Measurements from ENCODE around the gene GOLT1A.

The GOLT1A gene, protein sequence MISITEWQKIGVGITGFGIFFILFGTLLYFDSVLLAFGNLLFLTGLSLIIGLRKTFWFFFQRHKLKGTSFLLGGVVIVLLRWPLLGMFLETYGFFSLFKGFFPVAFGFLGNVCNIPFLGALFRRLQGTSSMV

GRCh38 chr1:204213668-204214662 lies at the start of gene GOLT1A:
Gene GOLT1A, minus strand, starts transcription at chr1:204213988. Its CDS starts 82 bp downstream, at chr1:204213906.
- no peak for DNase-seq (ENCODE audit: low spot score)

DNA sequence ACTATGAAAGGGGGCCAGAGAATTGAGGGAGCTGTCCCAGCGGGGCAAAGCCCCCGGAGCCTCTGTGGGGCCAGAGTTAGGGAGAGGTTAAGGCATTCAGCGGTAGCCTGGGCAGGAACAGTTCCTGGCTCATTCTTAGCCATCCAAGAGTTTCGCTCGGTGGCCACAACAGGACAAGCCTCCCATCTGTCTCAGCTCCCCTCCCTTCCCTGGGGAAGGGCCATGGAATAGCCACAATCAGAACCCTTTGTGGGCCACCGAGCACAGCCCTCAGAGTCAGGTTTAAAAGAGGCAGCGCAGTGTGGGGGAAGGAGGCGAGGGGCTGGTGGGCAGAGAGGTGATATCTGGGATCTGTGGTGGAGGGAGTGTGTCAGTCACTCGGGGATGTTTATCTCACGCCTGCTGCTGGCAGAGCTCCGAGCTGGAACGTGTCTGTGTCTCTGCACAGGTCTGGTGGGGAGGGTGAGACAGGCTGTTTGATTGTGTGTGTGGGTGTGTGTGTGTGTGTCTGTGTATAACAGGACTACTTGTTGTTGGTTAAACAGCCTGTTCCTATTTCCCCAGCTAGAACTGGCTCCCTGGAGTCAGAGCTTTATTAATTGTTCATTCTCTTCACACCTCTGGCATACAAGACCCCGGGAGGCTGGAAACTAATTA lies 49.6 kb upstream of the GOLT1A start:
- no peak for DNase-seq (ENCODE audit: low spot score)

DNA sequence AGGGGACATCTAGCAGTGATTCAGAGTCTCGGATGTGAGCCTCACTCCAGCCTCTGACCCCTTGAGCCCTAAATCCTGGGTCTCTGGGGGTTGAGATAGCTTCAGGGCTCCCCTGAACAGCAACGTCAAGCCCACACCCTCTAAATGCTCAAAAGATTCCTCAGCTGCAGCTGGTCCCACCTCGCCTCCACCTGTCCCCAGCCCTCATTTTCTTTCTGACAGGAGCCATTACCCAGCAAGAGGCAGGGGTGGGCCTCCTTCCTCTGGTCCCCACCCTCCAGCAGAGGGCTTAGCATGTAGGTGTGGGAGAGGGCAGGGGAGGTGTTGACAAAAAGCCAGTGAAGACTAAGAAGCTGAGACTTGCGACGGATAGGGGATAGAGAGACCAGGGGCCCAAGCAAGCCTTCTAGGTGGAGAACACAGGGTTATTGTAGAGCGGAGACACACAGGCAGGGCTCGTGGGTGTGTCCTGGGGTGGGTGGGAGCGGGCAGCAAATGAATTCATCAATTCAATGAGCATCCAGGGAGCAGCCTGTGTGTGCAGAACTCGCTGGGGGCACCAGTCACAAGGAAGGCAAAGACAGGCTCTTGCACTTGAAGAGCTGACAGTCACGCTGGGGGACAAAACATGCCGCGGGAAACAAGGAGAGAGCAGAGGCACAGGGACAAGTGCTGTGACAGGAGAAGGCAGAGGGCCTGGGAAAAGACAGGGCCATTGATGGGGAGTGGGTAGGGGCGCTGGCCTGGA lies 48.9 kb upstream of the GOLT1A start:
- DNase-seq (ENCODE audit: low spot score), result no peak

GRCh38 chr1:204261746-204262505 lies 48.1 kb upstream of the GOLT1A start:
- no peak for DNase-seq (ENCODE audit: low spot score)

DNA sequence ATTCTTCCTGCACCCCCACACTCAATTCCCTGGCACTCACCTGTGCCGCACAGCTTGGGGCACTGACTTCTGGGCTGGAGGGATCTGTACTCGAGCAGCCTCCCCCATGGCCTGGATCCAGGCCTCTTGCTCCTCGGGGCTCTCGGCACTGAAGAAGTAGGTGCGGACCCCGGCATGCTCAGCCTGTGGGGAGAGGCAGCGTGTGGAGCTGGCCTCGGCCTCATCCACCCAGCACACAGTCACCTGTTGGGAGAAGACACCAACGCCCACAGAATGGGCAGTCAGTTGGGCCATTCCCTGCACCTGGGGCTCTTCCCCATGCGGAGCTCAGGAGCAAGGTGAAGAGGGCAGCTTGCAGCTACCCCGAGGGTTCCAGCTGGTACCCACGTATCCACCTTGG lies 47.5 kb upstream of the GOLT1A start:
- DNase-seq (ENCODE audit: low spot score), result no peak

DNA sequence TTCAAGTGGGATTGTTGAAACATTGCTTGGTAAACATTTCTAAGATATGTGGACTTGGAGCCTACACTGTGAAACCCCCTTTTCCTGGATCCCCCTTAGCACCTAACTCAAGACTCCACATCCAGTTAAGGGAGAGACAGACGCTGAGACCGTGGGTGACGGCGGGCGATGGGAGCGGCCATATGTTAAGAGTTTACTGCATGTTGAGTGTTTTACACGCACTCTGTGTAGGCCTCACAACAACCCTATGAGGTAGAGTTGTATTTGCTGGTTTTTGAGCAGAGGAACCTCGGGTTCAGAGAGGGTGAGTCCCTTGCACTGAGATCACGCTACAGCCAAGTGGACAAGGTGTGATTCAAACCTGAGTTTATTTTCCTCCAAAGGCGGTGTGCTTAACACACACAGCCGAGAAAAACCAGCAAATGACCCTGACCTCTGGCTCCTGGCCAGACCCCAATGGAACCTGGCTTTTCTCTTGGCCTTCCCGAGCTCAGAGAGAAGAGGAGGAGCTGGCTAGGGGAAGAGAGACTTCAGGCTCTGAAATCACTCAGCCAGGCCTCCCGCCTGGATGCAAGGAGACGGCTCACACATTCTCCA lies 46.9 kb upstream of the GOLT1A start:
- DNase-seq (ENCODE audit: low spot score), result no peak

GRCh38 chr1:204259782-204260181 lies 46.0 kb upstream of the GOLT1A start:
- DNase-seq (ENCODE audit: low spot score), result no peak

DNA sequence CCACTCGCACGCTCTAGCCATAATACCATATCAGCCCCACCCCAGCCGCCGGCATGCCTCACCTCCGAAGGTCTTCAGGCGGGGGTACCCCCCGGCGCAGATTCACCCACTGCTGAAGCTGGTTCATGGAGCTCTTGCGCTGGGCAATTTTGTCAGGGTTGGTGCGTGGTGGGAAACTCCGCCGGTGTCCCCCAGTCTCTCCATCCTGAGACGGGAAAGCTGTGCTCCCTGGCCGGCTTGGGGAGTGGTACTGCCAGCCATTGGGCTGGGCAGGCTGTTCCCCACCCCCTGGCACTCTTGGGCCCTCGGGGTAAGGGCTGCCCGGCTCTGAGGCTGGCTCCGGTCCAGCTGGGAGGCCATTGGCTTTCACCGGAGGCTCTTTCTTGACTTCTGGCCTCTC lies 45.4 kb upstream of the GOLT1A start:
- no peak for DNase-seq (ENCODE audit: low spot score)

GRCh38 chr1:204258213-204259115 lies 44.7 kb upstream of the GOLT1A start:
- no peak for DNase-seq (ENCODE audit: low spot score)

DNA sequence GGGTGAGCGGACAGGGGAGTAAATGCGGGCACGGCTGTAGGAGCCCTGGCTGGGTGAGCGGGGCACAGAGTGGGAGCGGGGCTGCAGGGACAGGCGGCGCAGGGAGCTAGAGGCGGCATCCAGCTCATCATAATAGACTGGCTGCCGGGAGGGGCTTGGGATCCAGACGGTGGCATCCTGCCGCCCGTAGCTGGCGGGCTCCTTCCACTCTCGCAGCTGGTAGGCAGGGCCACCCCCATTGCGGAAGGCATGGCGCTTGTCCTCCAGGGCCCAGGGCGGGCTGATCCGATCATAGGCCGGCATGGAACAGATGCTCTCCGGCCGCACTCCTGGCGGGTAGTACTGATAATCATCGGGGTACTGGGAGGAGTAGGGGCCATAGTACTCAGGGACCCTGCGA lies 43.7 kb upstream of the GOLT1A start:
- DNase-seq (ENCODE audit: low spot score), result no peak

DNA sequence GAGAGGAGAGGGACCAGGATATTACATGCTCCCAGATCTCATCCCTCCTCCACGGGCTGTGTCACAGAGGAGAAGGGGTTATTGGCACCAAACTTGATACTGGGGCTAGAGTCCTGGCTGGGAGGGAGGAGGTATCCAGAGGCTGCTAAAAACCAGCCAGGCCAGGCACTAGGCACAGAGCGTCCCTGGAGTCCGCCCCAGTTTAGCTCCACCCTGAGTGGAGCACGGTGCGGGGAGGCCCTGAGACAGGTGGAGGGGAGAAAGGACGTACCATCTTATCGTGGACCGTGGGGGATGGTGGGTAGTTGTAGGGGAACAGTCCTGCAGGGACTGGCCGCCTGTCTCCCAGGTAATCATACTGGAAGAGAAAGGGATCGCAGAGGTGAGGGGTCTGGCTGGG lies 42.7 kb upstream of the GOLT1A start:
- DNase-seq (ENCODE audit: low spot score), result no peak

DNA sequence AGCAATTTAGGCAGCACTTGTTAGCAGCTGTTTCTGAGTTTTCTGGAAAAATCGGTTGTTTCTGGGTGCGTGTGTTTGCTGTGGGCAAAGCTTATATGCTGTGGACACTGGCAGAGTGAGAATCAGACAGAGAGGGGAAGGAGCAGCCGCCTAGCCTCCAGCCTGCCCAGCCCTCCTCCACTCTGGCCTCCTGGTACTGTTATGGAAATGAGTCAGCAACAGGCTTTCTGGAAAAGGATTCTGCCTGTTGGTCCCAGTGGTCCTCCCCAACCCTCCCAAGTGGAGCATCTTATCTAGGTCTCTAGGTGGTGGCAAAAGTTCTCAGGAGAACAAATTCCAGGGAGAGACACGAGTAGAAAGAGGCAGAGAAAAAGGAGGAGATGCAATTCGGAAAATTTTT lies 42.2 kb upstream of the GOLT1A start:
- DNase-seq (ENCODE audit: low spot score), result no peak

DNA sequence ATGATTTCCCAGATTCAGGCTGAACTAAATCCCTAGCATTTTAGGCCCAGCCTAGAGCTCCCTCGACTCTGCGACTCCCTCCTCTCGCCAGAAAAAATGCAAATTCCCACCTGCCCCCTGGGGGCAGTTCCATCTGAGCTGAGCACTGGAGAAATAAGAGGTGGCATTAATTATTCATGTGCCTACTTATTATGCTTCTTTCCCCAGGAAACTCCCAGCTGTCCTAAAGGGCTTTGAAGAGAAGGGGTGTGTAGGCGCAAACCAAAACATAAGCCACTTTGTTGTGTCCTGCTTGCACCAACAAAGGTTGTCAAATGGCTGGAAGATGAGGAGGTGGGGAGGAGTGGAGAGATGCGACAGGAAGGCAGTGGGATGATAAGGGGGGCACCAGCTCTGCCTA lies 41.4 kb upstream of the GOLT1A start:
- no peak for DNase-seq (ENCODE audit: low spot score)

GRCh38 chr1:204254031-204254661 lies 40.4 kb upstream of the GOLT1A start:
- DNase-seq (ENCODE audit: low spot score), result no peak

GRCh38 chr1:204251926-204252689 lies 38.3 kb upstream of the GOLT1A start:
- no peak for DNase-seq (ENCODE audit: low spot score)

DNA sequence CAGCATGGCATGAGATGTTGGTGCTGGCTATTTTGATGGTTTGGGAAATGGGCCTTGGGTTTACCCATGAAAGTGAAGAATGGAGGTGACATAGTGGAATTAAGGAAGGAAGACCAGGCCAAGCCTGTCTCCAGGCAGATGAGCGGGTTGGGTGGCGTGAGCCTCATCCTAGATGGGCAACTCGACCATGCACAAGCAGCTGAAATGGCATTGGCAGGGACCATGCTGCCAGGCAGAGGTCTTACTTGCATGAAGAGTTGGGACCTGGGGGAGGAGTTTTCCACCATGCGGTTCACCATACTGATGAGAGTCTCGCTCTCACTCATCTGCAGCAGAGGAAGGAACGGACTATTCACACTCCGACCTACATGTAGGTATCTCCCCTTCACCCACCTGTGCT lies 37.5 kb upstream of the GOLT1A start:
- no peak for DNase-seq (ENCODE audit: low spot score)

DNA sequence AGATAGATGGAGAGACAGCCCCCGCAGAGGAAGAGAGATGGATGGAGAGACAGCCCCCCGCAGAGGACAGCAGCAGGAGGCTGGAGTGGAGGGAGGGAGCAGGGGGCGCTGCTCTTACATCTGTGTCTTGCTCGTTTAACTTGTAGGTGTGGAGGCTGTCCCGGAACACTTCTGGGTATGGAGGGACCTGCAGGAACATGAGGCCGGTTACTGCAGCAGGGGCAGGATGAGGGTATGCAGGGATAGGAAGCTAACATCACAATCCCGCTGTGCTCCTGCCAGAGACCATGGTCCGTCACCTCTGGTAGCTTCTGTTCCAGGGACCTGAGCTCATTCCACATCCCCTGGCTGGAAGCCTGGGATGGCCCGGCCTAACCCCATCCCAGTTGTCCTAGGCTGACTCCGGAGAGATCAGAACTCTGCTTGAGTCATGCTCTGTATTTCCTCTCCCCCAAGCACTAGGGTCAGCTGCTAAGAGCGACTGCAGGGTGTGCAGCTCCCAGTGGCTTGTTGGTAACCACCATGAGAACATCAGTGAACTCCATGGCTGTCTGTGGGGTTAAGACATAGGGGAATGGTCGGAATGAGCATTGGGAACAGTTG lies 36.7 kb upstream of the GOLT1A start:
- no peak for DNase-seq (ENCODE audit: low spot score)

DNA sequence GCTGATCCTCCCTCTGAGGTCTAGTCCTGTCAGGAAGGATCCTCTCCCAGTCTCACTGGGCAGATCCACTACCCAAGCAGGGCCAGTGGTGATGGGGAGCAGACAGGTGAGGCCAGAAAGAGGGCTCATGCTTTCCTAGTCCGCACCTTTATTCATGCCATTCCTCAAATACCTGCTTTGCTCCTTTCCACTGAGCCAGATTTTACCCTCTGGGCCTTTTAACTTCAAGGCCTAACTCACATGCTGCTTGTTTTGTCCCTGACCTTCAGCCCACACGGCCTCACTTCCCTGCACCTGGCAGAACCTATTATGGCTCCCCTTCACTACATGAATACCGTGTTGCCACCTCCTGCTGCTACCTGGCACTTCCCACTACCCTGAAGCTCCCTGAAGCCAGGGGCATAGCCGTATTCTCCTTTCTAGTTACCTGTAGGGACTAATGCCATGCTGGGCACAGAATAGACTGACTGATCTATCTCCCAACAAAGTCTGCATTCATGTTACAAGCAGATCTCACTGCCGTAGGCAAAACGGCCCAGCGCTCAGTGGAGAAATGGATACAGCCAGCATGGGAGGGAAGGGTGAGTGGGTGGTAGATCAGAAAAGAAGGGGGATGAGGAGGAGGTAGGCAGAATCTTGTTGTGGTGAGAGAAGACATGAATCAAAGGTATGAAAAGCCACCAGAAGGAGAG lies 36.1 kb upstream of the GOLT1A start:
- DNase-seq (ENCODE audit: low spot score), result no peak

All from hematopoietic multipotent progenitor cell treated with erythropoietin and hydrocortisone succinate and interleukin-3 and kit ligand, for 15 days (in vitro differentiated cells).